ACC112 (cell line): ENCODE results near the gene EDEM2.
"Not testable (repeated sequence)": the region's sequence is repeated elsewhere in the genome, so short reads cannot be mapped to it uniquely, and the experiment has no call there.

Experiments
- H2AFZ ChIP-seq: fragments of 200-600 bp; sonication (generic); one replicate; pipeline ENCODE4 v1.6.0; 2017; ENCODE audit warnings: antibody characterized with exemption, low read length; ENCODE audit not compliant: unreplicated experiment
- H3K27ac ChIP-seq: fragments of 200-600 bp; sonication (generic); 2 replicates; pipeline ENCODE4 v1.5.1; 2014; ENCODE audit warnings: low read depth, mild to moderate bottlenecking, antibody characterized with exemption, low read length, moderate library complexity
- H3K27me3 ChIP-seq: fragments of 200-600 bp; sonication (generic); 2 replicates; pipeline ENCODE4 v1.6.1; 2014; ENCODE audit warnings: mild to moderate bottlenecking, antibody characterized with exemption, low read length, moderate library complexity, mixed read lengths; ENCODE audit not compliant: insufficient read depth
- H3K36me3 ChIP-seq: fragments of 200-600 bp; sonication (generic); 2 replicates; pipeline ENCODE4 v1.6.1; 2016; ENCODE audit warnings: mild to moderate bottlenecking, antibody characterized with exemption, low read length, moderate library complexity, mixed read lengths; ENCODE audit not compliant: insufficient read depth
- H3K4me1 ChIP-seq: fragments of 200-600 bp; sonication (generic); one replicate; pipeline ENCODE4 v1.6.1; 2016; ENCODE audit warnings: low read length, mixed read lengths; ENCODE audit not compliant: insufficient read depth, unreplicated experiment, control insufficient read depth
- H3K4me3 ChIP-seq: fragments of 200-600 bp; sonication (generic); 2 replicates; pipeline ENCODE4 v1.5.1; 2014; ENCODE audit warnings: mild to moderate bottlenecking, low read depth, low read length
- H3K79me2 ChIP-seq: fragments of 200-600 bp; sonication (generic); one replicate; pipeline ENCODE4 v1.6.0; 2016; ENCODE audit warnings: low read length; ENCODE audit not compliant: control insufficient read depth, unreplicated experiment, insufficient read depth

Gene EDEM2

DNA sequence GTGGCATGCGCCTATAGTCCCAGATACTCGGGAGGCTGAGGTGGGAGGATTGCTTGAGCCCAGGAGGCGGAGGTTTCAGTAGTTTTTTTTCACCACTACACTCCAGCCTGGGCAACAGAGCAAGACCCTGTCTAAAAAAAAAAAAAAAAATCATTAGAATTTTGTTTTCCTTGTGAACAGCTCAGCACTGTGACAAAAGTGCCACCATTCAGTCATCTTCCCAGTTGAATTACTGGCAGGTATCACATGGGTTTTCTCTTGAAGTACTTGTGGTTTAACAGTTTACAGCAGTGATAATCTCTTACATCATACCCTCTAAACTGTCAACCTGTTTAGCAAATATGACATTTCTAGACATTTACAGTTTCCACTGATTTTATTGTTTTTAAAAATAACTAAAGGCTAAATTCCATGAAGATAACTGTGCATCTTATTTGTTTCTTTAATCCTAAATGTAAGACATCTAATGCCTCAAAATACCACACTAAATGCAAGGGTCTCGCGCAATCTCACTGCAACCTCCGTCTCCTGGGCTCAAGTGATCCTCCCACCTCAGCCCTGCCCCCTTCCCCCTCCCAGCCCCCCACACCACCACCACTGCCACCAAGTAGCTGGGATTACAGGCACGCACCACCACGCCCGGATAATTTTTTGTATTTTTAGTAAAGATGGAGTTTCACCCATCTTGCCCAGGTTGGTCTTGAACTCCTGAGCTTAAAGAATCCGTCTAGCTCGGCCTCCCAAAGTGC, 61.5 kb downstream of the EDEM2 start:
- H3K4me1 ChIP-seq = peaks cover 37% of the 10 kb centered on the region
- H3K79me2 ChIP-seq = peaks cover 90% of the 10 kb centered on the region
- no peak overlapping the region for H3K27ac ChIP-seq
- peaks cover 5% of the 10 kb centered on the region; the same call in 1 of the 2 replicates for H3K36me3 ChIP-seq
- no peak overlapping the region for H2AFZ ChIP-seq
- H3K4me3 ChIP-seq = no peak overlapping the region
- H3K27me3 ChIP-seq = no peaks in the 10 kb centered on the region

DNA sequence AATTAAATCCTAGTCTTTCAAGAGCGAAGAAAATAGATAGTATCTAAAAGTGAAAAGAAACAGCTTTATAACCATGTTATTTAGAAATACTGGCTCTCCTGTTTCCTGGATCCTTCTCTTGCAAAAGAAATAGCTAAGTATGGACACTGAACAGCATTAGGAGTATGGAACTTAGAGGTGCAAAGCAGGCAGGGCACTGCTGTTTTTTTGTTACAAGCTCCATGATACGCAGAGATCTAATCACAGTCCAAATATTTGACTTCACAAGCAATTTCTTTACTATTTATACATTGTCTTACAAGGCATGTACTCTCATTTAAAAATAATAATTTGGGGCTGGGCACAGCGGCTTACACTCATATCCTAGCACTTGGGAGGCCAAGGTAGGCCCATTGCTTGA, 62.1 kb downstream of the EDEM2 start:
- Histone ChIP-seq H2AFZ (no peak overlapping the region), H3K79me2 (peaks cover 89% of the 10 kb centered on the region), H3K27ac (no peak overlapping the region), H3K36me3 (peaks cover 5% of the 10 kb centered on the region; the same call in 1 of the 2 replicates), H3K4me1 (peaks cover 34% of the 10 kb centered on the region), H3K4me3 (no peak overlapping the region), H3K27me3 (no peaks in the 10 kb centered on the region)

- peaks cover 77% of the 10 kb centered on the region for H3K79me2 ChIP-seq
- not testable (repeated sequence) for H3K27me3 ChIP-seq
Measured at GRCh38 chr20:35080348-35080642, 66.8 kb downstream of the EDEM2 start.

DNA sequence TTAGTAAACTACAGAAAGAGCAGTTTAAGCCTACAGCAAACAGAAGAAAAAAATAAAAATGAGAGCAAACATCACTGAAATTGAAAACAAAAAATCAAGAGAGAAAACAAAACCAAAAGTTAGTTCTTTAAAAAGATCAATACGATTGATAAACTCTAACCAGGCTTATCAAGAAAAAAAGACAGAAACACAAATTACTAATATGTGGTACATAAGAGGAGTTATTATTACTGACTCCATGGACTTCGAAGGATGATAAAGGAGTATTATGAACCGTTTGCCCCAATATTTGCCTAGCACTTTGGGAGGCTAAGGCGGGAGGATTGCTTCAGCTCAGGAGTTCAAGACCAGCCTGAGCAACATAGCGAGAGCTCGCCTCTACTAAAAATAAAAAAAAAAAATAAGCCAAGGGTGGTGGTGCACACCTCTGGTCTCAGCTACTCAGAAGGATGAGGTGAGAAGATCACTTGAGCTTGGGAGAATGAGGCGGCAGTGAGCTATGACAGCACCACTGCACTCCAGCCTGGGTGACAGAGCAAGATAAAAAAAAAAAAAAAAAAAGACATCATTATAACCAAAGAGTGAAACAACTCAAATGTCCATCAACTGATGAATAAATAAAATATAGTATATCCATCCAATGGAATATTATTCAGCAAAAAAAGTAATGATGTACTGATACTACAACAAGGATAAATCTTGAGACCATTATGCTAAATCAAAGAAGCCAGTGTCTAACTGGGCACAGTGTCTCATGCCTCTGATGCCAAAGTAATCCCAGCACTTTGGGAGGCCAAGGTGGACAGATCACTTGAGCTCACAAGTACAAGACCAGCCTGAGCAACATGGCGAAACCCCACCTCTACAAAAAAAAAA, 67.4 kb downstream of the EDEM2 start:
- Histone ChIP-seq H3K36me3 (peaks cover 17% of the 10 kb centered on the region), H3K79me2 (peaks cover 72% of the 10 kb centered on the region), H3K27ac (no peak overlapping the region), H3K4me1 (peaks cover 16% of the 10 kb centered on the region), H2AFZ (no peak overlapping the region), H3K27me3 (no peaks in the 10 kb centered on the region), H3K4me3 (no peak overlapping the region)

More at GRCh38 chr20:35080348-35080642, 66.8 kb downstream of the EDEM2 start:
- Histone ChIP-seq H3K36me3 (peaks cover 17% of the 10 kb centered on the region), H3K4me1 (peaks cover 16% of the 10 kb centered on the region)
- not testable (repeated sequence) for H3K27ac ChIP-seq, H3K4me3 ChIP-seq, H2AFZ ChIP-seq

- Histone ChIP-seq H3K27me3 (no peaks in the 10 kb centered on the region), H3K36me3 (peaks cover 17% of the 10 kb centered on the region), H3K4me3 (no peak overlapping the region), H3K27ac (no peak overlapping the region), H2AFZ (no peak overlapping the region), H3K79me2 (peaks cover 58% of the 10 kb centered on the region), H3K4me1 (peaks cover 16% of the 10 kb centered on the region)
Measured at GRCh38 chr20:35077872-35078271, 69.3 kb downstream of the EDEM2 start.

DNA sequence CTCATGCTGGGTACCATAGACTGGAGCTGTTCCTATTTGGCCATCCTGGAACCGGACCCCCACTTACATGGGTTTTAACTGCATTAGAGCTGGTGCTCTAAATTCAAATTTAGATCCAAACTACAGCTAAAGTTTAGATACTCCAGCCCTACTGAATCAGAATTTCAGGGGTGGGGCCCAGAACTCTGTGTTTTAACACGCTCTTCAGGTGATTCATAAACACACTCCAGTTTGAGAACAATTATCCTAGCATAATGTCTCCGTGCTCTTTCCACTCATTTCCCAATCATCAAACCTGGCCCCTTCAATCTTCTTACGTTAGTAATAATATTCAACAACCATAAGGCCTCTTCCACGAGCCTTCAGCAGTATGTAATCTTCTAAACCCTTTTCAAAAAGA, 69.8 kb downstream of the EDEM2 start:
- Histone ChIP-seq H3K4me3 (no peak overlapping the region), H3K27me3 (no peaks in the 10 kb centered on the region), H3K79me2 (peaks cover 55% of the 10 kb centered on the region), H3K4me1 (peaks cover 14% of the 10 kb centered on the region), H3K27ac (no peak overlapping the region), H3K36me3 (peaks cover 17% of the 10 kb centered on the region), H2AFZ (no peak overlapping the region)

DNA sequence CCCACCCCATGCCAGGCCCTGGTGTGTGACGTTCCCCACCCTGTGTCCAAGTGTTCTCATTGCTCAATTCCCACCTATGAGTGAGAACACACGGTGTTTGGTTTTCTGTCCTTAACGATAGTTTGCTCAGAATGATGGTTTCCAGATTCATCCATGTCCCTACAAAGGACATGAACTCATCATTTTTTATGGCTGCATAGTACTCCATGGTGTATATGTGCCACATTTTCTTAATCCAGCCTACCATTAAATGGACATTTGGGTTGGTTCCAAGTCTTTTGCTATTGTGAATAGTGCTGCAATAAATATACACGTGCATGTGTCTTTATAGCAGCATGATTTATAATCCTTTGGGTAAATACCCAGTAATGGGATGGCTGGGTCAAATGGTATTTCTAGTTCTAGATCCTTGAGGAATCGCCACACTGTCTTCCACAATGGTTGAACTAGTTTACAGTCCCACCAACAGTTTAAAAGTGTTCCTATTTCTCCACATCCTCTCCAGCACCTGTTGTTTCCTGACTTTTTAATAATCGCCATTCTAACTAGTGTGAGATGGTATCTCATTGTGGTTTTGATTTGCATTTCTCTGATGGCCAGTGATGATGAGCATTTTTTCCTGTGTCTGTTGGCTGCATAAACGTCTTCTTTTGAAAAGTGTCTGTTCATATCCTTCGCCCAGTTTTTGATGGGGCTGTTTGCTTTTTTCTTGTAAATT, 75.5 kb downstream of the EDEM2 start:
- not testable (repeated sequence) for H3K36me3 ChIP-seq, H3K4me1 ChIP-seq, H3K4me3 ChIP-seq, H3K27me3 ChIP-seq, H3K27ac ChIP-seq, H2AFZ ChIP-seq
- H3K79me2 ChIP-seq = peaks cover 19% of the 10 kb centered on the region

GRCh38 chr20:35066194-35066593, 80.9 kb downstream of the EDEM2 start:
- no peaks in the 10 kb centered on the region for H3K4me1 ChIP-seq
- H3K27me3 ChIP-seq = no peaks in the 10 kb centered on the region
- peaks cover 23% of the 10 kb centered on the region for H3K36me3 ChIP-seq
- H3K4me3 ChIP-seq = no peak overlapping the region
- H2AFZ ChIP-seq = no peak overlapping the region
- H3K79me2 ChIP-seq = peaks cover 59% of the 10 kb centered on the region
- H3K27ac ChIP-seq = no peak overlapping the region
